Thyroid gland (tissue), 4 donors: Measurements from ENCODE around the gene ZNF19. TPM values are rescaled to one million over a fixed set of nuclear protein-coding genes. Genes with fewer than 3 reads are reported as not detected.

Experiments
- DNase-seq, 2 donors: peaks; one replicate each; pipeline ENCODE4 v3.0.0-alpha.2; 2019
- H3K27ac ChIP-seq, 3 donors: fragments of 200-600 bp; sonication (generic); 1 replicate in 2 of 3; 2 replicates in 1 of 3; pipeline ENCODE4 v1.5.1; 2016 to 2019; ENCODE audit warnings: mild to moderate bottlenecking in 1 of 3, moderate library complexity in 1 of 3
- H3K27me3 ChIP-seq: fragments of 200-600 bp; sonication (generic); one replicate; pipeline ENCODE4 v1.5.1; 2019
- H3K36me3 ChIP-seq, 2 donors: fragments of 200-600 bp; sonication (generic); one replicate each; pipeline ENCODE4 v1.5.1; 2016 to 2019
- H3K4me1 ChIP-seq, 2 donors: fragments of 200-600 bp; sonication (generic); one replicate each; pipeline ENCODE4 v1.5.1; 2017 to 2019
- H3K4me3 ChIP-seq, 3 donors: fragments of 200-600 bp; sonication (generic); replicated peaks in 1 of 3; 1 replicate in 2 of 3; 2 replicates in 1 of 3; pipeline ENCODE4 v1.5.1; 2016; ENCODE audit warnings: mild to moderate bottlenecking in 1 of 3
- H3K9me3 ChIP-seq: fragments of 200-600 bp; sonication (generic); one replicate; pipeline ENCODE4 v1.5.1; 2017
- CTCF ChIP-seq, 6 experiments: fragments of 200-600 bp in 3 of 6; fragments of 450-650 bp in 3 of 6; sonication (generic) in 3 of 6; IDR thresholded peaks; one replicate each; pipeline ENCODE4 v1.5.1; 2016 to 2019; ENCODE audit warnings: antibody characterized with exemption in 6 of 6, mild to moderate bottlenecking in 2 of 6, inconsistent platforms in 1 of 6, moderate library complexity in 1 of 6
- POLR2A ChIP-seq, 2 donors: fragments of 450-650 bp; IDR thresholded peaks; one replicate each; pipeline ENCODE4 v1.6.1; 2017; ENCODE audit warnings: antibody characterized with exemption in 2 of 2, mild to moderate bottlenecking in 2 of 2, moderate library complexity in 1 of 2
- WGBS, 2 donors: methylation state at CpG; one replicate each; pipeline ENCODE4 v1.1.5; 2017; 5-methylcytosine and 5-hydroxymethylcytosine counted together
- intact Hi-C: fragments of 100-400 bp; cut with DNase I; formaldehyde crosslinking; loops from one replicate; pipeline ENCODE4 v1.15.1; 2023
- total RNA-seq, 4 donors: library from RNA; depleted of rRNA; stranded (reverse); fragments of >200 nt; gene quantifications; one replicate each; pipeline ENCODE4 v1.2.3, GENCODE V29; 2016

Gene ZNF19
- total RNA-seq, 4 donors from 2014 or later: 17.2 to 28.3 (median 24.0) TPM

- no peaks in the 10 kb centered on the region for H3K36me3 ChIP-seq
- no peaks in the 10 kb centered on the region for H3K9me3 ChIP-seq
- H3K27ac ChIP-seq: no peak overlapping the region
- H3K27me3 ChIP-seq: no peaks in the 10 kb centered on the region
- DNase-seq: no peak
- H3K4me3 ChIP-seq: no peak overlapping the region
- H3K4me1 ChIP-seq: no peaks in the 10 kb centered on the region
- intact Hi-C loops: no loop called here
- 94 to 96% methylated on average over 1 of the region's 1 CpG for WGBS, 2 donors
- no peak for TF ChIP-seq POLR2A (IDR thresholded peaks at IDR 0.05)
- TF ChIP-seq CTCF (IDR thresholded peaks at IDR 0.05): no peak
These were observed 39.1 kb upstream of the ZNF19 start for GRCh38 chr16:71528257-71528656.

GRCh38 chr16:71526111-71526631 lies 37.0 kb upstream of the ZNF19 start, which contains the start of gene CHST4:
Gene CHST4 (plus strand): TSS chr16:71526426. CDS start chr16:71536678, 10,252 bp downstream.
- Histone ChIP-seq H3K27me3 (no peaks in the 10 kb centered on the region), H3K36me3 (no peaks in the 10 kb centered on the region), H3K27ac (no peak within 1 kb of the TSS), H3K4me3 (no peak within 1 kb of the TSS), H3K4me1 (no peaks in the 10 kb centered on the region), H3K9me3 (no peaks in the 10 kb centered on the region)
- intact Hi-C loops: no loop called here
- 48 to 53% methylated on average over 9 of the region's 9 CpGs for WGBS, 2 donors
- no peak for TF ChIP-seq CTCF (IDR thresholded peaks at IDR 0.05)
- no peak for TF ChIP-seq POLR2A (IDR thresholded peaks at IDR 0.05)
- no peak for DNase-seq

- no peak for TF ChIP-seq CTCF (IDR thresholded peaks at IDR 0.05)
- TF ChIP-seq POLR2A (IDR thresholded peaks at IDR 0.05): no peak
- Histone ChIP-seq H3K4me3 (no peak overlapping the region), H3K9me3 (no peaks in the 10 kb centered on the region), H3K27me3 (no peaks in the 10 kb centered on the region), H3K4me1 (no peaks in the 10 kb centered on the region), H3K36me3 (no peaks in the 10 kb centered on the region), H3K27ac (no peak overlapping the region)
- intact Hi-C loops: no loop called here
- 67 to 73% methylated on average over 16 of the region's 16 CpGs for WGBS, 2 donors
- no peak for DNase-seq
These were observed 35.7 kb upstream of the ZNF19 start for GRCh38 chr16:71524566-71525553.

GRCh38 chr16:71520550-71520949 lies 31.4 kb upstream of the ZNF19 start:
- H3K4me1 ChIP-seq: no peaks in the 10 kb centered on the region
- intact Hi-C loops: no loop called here
- TF ChIP-seq POLR2A (IDR thresholded peaks at IDR 0.05): no peak
- no peaks in the 10 kb centered on the region for H3K27me3 ChIP-seq
- H3K27ac ChIP-seq: no peak overlapping the region
- no peaks in the 10 kb centered on the region for H3K36me3 ChIP-seq
- WGBS, 2 donors: 76 to 89% methylated on average over 3 of the region's 3 CpGs
- DNase-seq: no peak
- H3K9me3 ChIP-seq: no peaks in the 10 kb centered on the region
- H3K4me3 ChIP-seq: no peak overlapping the region

GRCh38 chr16:71515026-71515425 lies 25.9 kb upstream of the ZNF19 start:
- intact Hi-C loops: no loop called here
- H3K27ac ChIP-seq: no peak overlapping the region
- no peak for DNase-seq
- H3K27me3 ChIP-seq: no peaks in the 10 kb centered on the region
- no peaks in the 10 kb centered on the region for H3K4me1 ChIP-seq
- no peaks in the 10 kb centered on the region for H3K9me3 ChIP-seq
- TF ChIP-seq POLR2A (IDR thresholded peaks at IDR 0.05): no peak
- no peaks in the 10 kb centered on the region for H3K36me3 ChIP-seq
- no peak overlapping the region for H3K4me3 ChIP-seq
- 86 to 87% methylated on average over 3 of the region's 3 CpGs for WGBS, 2 donors

GRCh38 chr16:71514476-71514875 lies 25.4 kb upstream of the ZNF19 start:
- H3K27ac ChIP-seq: no peak overlapping the region
- TF ChIP-seq CTCF (IDR thresholded peaks at IDR 0.05) (no peak), POLR2A (IDR thresholded peaks at IDR 0.05) (no peak)
- H3K9me3 ChIP-seq: no peaks in the 10 kb centered on the region
- no peaks in the 10 kb centered on the region for H3K36me3 ChIP-seq
- H3K4me1 ChIP-seq: no peaks in the 10 kb centered on the region
- 90 to 94% methylated on average over 7 of the region's 7 CpGs for WGBS, 2 donors
- no peaks in the 10 kb centered on the region for H3K27me3 ChIP-seq
- H3K4me3 ChIP-seq: no peak overlapping the region
- DNase-seq: no peak
- intact Hi-C loops: no loop called here
